GM18907 (cell line): ENCODE data around the gene NCBP3.
"Not testable (repeated sequence)": the region's sequence is repeated elsewhere in the genome, so short reads cannot be mapped to it uniquely, and the experiment has no call there.

Source experiments
- ATAC-seq: cut with Tn5 transposase; IDR thresholded peaks from one replicate; pipeline ENCODE4 v1.9.1; 2021; ENCODE audit warnings: mild to moderate bottlenecking, moderate library complexity; ENCODE audit not compliant: unreplicated experiment

The NCBP3 gene

DNA sequence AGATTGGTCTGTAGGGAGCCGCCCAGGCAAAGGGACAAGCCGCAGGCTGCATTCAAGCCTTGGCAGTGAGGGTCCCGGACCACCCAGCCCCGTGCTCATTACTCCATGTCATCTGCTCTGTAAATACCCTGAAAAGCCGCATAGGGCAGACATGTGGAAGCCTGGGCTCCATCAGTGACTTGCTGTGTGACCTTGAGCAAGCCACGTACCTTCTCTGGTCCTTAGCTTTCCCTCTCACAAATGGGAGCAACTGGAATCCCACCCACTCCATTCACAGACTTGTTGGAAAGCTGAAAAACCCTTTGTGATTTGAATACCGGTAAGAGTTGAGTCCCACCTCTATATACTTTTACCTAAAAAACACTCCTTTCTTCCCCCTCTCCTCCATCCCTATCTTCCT lies 34.9 kb upstream of the NCBP3 start:
- no peak for ATAC-seq

DNA sequence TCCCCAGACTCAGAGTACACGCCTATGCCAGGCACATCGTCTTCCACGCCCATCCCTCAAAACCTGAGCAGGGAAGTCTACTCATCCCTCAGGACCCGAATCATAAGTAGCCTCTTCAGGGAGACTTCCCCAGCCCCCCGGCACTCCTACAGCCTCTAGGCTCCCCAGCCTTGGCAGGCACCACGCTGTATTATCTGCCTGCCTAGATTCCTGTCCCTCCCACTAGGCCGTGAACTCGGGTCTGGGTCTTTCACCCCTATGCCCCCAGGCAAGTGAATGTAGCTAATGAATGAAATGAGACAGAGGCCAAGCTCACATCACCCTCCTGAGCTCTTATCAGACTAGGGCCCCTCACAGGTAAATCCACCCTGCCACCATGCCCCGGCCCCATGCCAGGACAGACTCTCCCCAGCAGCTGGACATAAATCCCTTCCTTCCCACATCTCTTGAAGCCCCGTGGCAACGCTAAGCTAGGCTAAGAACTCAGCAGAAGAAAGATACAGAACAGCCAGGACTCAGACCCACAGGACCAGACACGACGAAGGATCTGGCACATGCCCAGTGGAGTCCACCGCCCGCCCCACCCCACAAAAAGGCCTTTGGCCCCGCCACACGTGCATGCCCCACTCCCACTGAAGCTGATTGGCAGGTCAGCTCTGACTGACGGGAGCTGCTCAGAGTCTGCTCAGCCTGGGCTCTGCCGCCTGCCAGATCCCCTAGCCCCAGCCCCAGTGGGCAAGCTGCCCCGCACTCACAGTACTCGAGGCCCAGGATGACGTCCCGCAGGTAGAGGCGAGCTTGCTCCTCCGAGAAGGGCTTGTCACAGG lies 33.8 kb upstream of the NCBP3 start:
- ATAC-seq = no peak

DNA sequence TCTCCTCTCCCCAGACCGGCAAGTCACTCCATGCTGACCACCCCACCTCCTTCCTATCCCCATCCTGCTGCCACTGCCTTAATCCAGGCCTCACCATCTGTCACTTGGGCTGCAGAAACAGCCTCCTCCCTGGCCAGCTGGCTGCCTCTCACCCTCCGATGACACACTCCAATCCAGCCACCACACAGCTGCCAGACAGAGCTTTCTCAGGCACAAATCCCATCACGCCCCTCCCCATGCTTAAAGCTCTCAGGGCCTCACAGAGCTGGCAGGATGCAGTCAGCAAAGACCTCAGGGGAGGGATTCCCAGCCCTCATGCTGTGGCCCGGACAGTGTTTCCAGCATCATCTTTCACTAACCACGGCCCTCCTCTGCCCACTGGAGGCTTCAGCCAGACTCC lies 33.1 kb upstream of the NCBP3 start:
- no peak for ATAC-seq

DNA sequence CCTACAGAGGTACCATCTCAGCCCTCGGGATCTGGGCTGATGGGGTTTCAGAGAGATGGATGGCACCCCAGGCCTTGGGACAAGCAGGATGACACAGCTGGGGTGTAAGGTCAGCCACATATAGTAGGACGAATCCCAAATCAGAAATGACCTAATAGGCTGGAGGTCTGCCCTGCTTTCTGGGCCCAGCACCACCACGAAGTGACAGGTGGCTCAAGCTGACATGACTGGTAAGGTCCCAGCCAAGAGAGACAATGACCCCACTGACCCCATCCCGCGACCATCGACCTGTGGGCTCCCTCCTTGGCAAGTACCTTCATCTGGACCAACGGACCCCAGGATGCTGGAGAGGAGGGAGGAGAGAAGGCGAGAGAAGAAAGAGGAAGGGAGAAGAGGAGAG lies 31.2 kb upstream of the NCBP3 start:
- ATAC-seq = no peak

DNA sequence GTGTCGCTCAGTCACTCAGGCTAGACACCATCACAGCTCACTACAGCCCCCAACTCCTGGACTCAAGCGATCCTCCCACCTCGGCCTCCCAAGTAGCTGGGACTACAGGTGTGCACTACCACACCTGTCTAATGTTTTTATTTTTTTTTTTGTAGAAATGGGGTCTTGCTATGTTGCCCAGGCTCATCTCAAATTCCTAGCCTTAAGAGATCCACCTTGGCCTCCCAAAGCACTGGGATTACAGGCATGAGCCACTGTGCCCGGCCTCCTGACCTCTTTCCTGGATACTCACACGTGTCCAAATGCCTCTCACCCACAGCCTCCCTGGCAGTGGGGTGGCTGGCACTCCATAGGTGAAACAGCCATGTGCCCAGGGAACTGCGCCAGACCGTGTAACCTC lies 29.3 kb upstream of the NCBP3 start:
- no peak for ATAC-seq

DNA sequence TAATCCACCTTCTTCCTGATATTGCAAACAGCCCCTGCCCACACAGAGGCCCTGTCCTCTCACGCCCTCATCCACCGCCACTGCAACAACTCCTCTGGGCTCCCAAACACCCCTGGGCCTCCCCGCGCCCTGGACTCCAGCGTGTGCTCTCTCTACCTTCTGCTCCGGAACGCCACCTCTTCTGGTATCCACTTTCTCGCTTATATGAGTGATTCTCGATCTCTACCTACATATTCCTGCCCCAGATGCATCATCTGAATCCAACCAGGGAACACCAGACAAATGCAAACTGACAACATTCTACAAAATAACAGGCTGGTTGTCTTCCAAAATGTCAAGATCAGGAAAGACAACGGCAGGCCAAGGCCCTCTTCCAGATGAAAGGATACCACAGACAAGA lies 27.8 kb upstream of the NCBP3 start:
- no peak for ATAC-seq

DNA sequence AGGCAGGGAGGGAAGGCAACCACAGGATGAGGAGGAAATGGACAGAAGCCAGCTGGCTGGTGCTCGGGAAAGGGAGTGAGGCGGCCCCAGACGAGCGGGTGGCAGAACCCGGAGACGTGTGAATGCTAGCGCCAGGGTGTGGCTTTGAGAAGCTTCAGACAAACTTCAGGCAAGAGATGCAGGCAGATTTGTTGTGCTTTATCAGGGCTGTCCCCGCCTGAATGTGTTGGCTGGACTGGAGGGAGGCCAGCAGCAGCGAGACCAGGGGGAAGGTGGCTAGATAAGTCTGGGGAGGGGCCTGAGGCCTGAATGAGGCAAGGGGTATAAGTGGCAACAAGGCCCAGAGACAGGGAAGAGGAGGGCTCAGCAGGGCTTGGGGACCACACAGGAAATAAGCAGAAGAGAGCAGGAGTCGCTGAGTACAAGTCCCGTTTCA lies 24.8 kb upstream of the NCBP3 start:
- peak; percentile 44 for ATAC-seq

DNA sequence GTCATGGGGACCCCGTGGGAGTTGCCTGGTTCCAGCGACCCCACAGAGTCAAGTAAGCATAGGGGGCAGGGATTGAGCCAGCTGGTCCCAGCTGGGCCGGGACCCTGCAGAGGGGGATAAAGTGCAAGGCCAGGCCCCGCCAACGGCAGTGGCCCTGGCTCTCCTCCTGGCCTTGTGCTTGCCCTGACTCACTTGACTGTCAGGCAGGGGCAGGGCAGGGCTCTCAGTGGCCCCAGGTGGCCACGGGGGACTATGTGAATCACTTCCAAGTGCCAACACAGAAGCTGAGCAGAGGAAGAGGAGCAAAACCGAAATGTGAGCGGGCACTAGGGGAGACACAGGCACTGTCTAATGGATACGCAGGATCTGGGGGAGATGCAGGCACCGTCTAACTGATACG lies 21.6 kb upstream of the NCBP3 start:
- ATAC-seq = no peak

DNA sequence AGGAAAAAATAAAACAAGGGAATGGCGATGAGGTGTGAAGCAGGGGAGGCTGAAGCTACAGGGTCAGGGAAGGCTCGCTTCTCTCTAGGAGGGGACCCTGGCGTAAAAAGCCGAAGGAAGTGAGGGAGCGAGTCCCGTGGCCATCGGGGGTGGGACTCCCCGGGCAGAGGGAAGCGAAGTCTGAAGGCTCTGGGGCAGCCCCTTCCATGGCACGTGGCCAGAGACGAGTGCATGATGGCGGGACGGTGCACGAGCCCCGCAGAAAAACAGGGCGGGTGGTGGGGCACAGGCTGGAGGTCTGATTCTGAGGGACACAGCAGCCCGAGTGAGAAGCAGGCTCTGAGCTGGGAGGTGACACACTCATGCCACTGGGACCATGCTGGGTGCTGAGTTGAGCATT lies 21.1 kb upstream of the NCBP3 start:
- no peak for ATAC-seq

DNA sequence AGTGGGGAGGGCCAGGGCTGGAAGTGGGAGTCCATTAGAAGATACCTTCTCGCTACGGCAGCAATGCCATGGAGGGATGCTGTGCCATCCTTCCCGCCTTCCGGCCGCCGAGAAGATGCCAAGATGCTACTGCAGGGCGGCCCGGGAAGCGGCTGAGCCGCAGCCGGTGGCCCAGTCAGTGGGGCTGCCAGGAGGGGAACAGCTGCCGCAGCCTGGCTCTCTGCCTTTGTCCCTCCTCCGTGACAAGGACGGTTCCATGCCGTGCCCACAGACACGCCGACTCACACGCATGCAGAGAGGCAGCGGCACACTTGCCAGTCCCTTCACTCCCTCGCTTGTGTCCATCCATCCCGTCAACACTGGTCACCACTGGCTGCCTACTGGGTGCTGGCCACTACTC lies 20.2 kb upstream of the NCBP3 start:
- ATAC-seq = no peak

DNA sequence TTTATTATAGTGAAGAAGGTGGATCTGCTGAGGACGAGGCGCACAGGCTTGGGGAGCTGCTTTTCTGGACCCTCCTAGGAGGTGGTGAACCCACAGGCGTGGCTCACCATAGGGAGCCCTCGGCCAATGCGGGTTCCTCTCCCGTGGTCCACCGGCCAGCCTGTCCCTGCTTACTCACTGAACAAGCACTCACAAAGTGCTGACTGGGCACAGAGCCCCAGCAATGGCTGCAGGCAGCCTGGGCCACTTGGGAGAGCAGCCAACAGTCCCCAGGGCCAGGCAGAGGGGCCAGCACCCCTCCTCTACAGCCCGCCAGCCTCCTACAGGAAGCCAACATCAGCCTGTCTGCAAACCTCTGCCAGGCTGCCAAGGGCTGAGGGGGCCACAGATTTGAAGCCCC lies 19.1 kb upstream of the NCBP3 start:
- ATAC-seq = no peak

DNA sequence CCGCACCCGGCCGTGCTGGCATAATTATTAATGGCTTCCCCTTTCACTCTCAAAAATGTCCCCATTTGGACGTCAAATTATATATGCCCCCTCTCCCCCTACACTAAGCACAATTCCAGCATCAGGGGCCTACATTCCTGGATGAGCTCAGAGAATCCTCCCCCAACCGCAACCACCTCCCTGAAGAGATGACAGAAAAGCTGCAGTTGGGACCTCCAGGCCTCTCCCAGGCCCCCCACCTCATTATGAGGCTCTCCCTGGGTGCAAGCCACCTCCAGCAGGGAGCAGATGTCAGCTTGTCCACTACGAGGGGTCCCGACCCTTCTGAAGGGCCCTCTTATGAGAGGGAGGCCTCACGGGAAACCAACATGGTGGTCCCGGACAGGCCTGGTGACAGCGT lies 18.5 kb upstream of the NCBP3 start:
- ATAC-seq = no peak

DNA sequence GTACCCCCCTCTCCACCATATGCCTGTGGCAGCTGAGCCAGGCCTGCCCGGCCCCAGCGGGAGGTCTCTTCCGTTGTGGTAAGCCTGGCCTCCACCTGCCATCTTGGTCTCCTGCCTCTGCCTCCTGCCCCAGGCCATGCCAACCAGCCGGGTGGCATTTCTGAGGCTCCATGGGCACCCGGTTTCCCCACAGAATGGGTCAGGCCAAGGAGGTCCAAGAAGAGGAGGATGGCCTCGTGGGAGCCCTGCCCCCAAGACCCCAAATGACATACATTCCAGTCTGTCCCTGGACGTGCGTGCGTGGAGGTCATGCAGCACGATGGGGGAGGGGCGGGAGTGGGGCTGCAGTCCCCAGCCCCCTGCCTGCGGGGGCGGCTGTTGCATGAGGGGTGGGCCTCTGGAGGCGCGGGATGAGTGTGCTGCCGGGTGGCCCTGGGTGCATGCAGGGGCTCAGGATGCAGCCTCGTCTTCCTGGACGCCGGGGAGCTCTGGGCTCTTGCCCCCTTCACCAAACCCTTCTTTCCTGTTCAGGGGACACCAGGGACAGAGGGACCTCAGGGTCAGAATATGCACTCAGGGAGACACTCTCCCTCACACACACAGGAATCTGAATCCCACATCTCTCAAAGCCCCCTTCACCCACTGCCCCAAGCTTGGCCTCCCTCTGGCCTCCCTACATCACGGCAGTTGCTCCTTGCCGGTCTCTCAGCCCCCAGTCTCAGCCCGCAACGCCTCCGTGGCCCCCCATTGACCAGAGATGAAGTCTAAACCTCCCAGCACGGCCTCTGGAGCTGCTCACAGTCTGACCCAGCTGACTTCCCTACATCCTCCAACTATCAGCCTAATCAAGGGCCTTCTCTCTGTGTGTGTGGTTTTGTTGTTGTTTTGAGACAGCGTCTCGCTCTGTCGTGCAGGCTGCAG lies 16.0 kb upstream of the NCBP3 start:
- no peak for ATAC-seq

DNA sequence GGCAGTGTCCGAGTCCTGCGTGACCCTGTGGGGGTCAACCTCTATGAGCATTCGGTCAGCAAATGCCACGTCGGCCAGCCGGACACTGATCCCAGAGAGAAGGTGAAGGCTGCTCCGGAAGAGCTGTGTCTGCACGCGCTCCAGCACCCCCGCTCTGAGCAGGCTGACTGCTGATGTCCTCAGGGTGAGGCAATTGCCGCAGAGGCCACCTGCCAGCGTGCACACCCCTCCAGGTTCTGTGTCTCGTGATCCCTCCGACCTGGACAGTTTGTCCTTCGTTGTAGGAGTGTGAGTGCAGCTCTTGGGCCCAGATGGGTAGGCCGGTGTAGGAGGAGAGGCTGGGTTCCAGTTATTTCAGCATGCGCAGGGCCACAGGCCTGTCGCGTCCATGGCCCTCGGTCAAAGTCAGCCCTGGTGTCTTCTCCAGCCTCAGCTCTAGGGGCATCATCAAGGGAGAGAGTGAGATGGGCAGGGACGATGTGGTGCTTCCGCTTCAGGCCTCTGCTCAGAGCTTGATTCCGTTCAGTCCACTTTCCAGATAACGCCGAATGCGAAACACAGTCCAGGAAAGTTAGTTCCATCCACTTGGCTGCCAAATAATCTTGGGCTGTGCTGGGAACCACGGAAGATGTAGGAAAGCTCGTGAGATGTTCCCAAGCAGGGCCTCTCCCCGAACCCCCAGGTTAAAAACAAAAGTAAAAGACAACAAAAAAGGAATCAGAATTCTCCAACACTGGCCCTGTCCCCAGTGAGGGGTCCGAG lies 15.1 kb upstream of the NCBP3 start:
- ATAC-seq = no peak

DNA sequence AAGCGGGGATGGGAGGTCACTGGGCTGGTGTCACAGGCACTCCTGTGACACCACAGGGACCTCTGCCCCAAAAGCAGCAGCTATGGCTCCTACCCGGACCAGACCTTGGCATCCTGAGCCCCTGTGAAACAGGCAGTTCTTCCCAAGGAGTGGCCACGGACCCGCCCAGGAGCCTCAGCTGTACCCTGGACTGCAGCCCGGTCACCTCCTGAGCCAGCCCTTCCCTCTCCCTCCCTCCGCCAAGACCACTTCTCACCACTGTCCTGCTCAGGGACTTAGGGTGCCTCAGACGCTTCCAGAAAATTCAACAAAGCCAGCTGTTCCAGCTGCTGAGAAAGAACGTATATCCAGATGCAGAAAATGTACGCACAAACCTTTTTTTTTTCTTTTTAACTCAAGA lies 13.9 kb upstream of the NCBP3 start:
- no peak for ATAC-seq

DNA sequence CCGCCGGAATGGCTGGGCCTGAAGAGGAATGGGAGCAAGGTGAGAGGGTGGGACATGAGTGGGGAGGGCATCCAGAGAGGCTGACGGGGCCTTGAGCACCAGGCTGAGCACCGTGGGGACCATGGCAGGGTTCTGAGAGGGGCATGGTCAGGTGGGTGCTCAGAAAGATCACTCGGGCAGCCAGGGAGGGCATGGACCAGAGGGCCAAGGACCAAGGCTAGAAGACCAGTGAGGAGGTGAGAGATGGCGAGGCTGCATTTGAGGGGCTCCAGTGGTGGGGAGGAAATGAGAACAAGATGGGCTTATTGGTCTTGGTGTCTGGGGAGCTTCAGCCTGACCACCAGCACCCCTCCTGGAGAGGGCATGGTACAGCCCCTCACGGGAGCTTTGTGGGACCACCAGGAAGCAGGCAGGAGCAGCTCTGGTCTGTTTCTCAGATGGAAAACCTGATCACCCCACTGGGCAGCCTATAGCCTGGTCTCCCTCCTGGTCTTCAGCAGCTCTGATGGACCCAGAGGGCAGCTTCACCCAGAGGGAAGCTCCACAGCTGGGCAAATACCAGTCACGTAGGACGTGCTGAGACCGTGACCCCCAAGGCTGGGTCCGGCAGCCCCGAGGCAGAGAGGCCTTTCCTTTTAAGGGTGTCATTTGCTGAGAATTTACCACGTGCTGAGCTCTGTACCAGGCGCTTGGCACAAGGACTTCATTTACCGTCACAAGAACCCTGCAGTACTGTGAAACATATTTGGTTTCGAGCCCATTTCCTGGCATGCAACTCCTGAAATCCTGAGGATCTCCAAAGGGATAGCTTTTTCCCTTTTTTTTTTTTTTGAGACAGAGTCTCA lies 11.4 kb upstream of the NCBP3 start:
- no peak for ATAC-seq

DNA sequence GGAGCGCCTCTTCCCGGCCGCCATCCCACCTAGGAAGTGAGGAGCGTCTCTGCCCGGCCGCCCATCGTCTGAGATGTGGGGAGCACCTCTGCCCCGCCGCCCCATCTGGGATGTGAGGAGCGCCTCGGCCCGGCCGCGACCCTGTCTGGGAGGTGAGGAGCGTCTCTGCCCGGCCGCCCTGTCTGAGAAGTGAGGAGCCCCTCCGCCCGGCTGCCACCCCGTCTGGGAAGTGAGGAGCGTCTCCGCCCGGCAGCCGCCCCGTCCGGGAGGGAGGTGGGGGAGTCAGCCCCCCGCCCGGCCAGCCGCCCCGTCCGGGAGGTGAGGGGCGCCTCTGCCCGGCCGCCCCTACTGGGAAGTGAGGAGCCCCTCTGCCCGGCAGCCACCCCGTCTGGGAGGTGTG lies 8.2 kb upstream of the NCBP3 start:
- not testable (repeated sequence) for ATAC-seq

DNA sequence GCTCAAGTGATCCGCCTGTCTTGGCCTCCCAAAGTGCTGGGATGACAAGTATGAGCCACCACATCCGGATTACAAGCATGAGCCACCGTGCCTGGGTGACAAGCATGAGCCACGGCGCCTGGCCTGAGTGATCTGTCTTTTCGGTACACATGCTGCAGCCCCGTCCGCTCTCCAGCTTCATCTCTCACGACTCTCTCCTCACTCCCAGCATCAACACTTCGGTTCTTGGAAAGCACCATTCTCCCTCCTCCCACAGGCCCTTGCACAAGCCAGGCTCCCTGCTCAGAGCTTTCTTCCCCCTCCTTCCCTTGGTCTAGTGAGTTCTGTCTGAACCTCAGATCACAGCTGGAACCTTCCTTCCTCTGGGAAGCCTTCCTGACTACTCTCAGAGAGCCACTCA lies 6.5 kb upstream of the NCBP3 start:
- no peak for ATAC-seq

DNA sequence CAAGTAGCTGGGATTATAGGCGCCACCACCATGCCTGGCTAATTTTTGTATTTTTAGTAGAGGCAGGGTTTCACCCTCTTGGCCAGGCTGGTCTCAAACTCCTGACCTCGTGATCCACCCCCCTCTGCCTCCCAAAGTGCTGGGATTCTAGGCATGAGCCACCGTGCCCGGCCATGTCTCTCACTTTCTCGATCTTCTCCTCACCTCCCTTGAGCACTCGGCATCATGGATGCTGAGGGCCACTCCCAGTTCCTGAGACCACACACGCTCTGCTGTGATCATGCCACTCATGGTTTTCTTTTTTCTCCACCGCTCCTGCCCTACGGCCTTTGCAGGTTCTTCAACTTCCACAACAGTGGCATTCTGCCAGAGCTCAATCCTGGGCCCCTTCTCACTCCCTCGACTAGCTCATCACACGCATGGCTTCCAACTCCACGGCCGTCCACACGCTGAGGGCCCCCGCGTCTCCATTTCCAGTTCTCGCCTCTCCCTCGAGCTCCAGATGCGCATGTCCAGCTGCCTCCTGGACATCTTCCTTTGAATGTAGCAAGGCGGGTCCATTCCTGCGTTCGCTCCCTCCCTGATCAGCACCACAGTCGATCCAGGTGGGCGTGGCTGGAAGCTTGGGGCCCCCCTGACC lies 5.5 kb upstream of the NCBP3 start:
- ATAC-seq = no peak

DNA sequence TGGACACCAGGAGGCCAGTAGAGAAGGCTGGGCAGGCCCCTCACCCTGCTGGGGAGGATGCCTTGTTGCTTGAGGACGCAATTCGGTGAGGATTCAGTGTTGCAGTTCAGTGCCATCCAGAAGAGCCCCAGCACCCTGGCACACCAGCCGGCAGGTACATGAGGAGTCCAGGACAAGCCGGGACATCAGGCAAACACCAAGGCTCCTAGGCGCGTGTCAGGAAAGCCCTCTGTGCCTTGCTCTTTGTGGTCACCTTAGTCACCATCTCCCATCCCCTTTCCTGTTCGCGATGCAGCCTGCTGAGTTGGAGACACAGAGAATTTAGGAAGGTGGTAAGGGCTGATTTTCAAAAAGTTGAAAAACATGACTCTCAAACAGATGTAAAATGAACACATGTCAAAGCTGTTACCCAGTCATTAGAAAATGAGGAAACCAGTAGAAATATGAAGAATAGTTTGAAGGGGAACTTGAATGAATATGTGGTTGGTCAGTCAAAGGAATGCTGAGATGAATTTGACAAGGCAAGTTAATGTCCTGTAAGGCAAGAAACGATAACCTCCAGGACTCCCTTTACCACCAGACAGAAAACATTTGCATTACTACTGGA lies 2.3 kb upstream of the NCBP3 start:
- no peak for ATAC-seq
